ENCODE data around the gene LY6G5C. TPM values are rescaled to one million over a fixed set of nuclear protein-coding genes. Genes with fewer than 3 reads are reported as not detected.

Gene LY6G5C
- total RNA-seq, 1 donor from 2014 or later: 2.4 TPM

- no peaks in the 10 kb centered on the region for H3K27me3 Mint-ChIP-seq (ENCODE audit: low read depth)
- H3K4me3 Mint-ChIP-seq (ENCODE audit: unreplicated experiment): no peak overlapping the region
- H3K9me3 Mint-ChIP-seq (ENCODE audit: low read depth): no peaks in the 10 kb centered on the region
- H3K27ac Mint-ChIP-seq (ENCODE audit: unreplicated experiment): no peak overlapping the region
- TF ChIP-seq, protein P1, sequence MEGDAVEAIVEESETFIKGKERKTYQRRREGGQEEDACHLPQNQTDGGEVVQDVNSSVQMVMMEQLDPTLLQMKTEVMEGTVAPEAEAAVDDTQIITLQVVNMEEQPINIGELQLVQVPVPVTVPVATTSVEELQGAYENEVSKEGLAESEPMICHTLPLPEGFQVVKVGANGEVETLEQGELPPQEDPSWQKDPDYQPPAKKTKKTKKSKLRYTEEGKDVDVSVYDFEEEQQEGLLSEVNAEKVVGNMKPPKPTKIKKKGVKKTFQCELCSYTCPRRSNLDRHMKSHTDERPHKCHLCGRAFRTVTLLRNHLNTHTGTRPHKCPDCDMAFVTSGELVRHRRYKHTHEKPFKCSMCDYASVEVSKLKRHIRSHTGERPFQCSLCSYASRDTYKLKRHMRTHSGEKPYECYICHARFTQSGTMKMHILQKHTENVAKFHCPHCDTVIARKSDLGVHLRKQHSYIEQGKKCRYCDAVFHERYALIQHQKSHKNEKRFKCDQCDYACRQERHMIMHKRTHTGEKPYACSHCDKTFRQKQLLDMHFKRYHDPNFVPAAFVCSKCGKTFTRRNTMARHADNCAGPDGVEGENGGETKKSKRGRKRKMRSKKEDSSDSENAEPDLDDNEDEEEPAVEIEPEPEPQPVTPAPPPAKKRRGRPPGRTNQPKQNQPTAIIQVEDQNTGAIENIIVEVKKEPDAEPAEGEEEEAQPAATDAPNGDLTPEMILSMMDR (IDR thresholded peaks at IDR 0.05): no peak
- no peak for DNase-seq (ENCODE audit: low spot score)
- H3K36me3 Mint-ChIP-seq (ENCODE audit: low read depth): peaks cover 27% of the 10 kb centered on the region
- H3K4me1 Mint-ChIP-seq (ENCODE audit: low read depth): no peaks in the 10 kb centered on the region
These were observed 10.8 kb upstream of the LY6G5C start for GRCh38 chr6:31691564-31692108.

GRCh38 chr6:31691078-31691463 is 10.2 kb upstream of the LY6G5C start:
- H3K27ac Mint-ChIP-seq (ENCODE audit: unreplicated experiment): no peak overlapping the region
- no peaks in the 10 kb centered on the region for H3K27me3 Mint-ChIP-seq (ENCODE audit: low read depth)
- H3K4me1 Mint-ChIP-seq (ENCODE audit: low read depth): no peaks in the 10 kb centered on the region
- no peaks in the 10 kb centered on the region for H3K9me3 Mint-ChIP-seq (ENCODE audit: low read depth)
- H3K36me3 Mint-ChIP-seq (ENCODE audit: low read depth): peaks cover 28% of the 10 kb centered on the region
- TF ChIP-seq, protein P1 (IDR thresholded peaks at IDR 0.05): no peak
- H3K4me3 Mint-ChIP-seq (ENCODE audit: unreplicated experiment): no peak overlapping the region
- no peak for DNase-seq (ENCODE audit: low spot score)

- TF ChIP-seq, protein P1 (IDR thresholded peaks at IDR 0.05): no peak
- peaks cover 31% of the 10 kb centered on the region for H3K36me3 Mint-ChIP-seq (ENCODE audit: low read depth)
- H3K4me1 Mint-ChIP-seq (ENCODE audit: low read depth): no peaks in the 10 kb centered on the region
- H3K9me3 Mint-ChIP-seq (ENCODE audit: low read depth): no peaks in the 10 kb centered on the region
- no peak overlapping the region for H3K27ac Mint-ChIP-seq (ENCODE audit: unreplicated experiment)
- no peaks in the 10 kb centered on the region for H3K27me3 Mint-ChIP-seq (ENCODE audit: low read depth)
- DNase-seq (ENCODE audit: low spot score): no peak
- H3K4me3 Mint-ChIP-seq (ENCODE audit: unreplicated experiment): no peak overlapping the region
These were observed 9.6 kb upstream of the LY6G5C start for GRCh38 chr6:31690231-31691077.

DNA sequence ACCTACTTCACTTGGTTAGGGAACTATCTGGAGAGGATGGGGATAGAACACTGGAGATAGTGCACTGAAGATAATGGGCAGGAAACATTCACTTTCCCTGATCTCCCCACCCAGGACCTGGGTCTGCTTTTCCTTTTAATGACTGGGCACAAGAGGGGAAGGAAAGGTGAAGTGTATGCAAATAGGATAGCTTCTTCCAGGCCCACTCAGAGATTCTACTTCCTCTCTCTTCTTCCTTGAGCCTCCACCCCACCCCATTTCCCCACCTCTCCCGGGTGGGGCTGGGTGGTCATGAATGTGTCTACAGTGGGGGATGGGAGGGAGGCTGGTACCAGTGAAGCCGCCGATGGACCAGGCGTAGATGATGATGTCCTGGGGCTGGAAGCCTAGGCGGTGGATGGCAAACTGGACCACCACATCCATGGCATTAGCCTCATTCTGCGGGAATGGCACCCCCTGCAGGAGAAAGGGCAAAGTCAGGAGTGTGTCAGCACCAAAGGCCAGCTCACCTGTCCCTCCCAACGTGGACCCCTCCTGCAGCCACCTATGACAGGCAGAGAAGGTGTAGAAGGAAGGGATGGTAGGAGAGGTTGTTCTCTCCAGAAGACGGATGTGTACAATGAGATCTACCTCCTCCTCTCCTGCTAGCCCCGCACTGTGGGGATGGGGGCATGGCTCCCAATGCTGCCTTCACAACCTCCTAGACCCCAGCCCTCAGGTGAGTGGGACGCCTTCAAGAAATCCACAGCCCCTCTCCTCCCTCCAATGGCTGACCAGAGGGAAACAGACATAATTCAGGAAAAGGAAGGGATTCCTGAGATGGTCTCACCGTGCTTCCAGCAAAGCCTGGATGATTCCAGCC is 8.6 kb upstream of the LY6G5C start:
- H3K36me3 Mint-ChIP-seq (ENCODE audit: low read depth): peaks cover 29% of the 10 kb centered on the region
- H3K27ac Mint-ChIP-seq (ENCODE audit: unreplicated experiment): no peak overlapping the region
- no peaks in the 10 kb centered on the region for H3K9me3 Mint-ChIP-seq (ENCODE audit: low read depth)
- H3K27me3 Mint-ChIP-seq (ENCODE audit: low read depth): no peaks in the 10 kb centered on the region
- no peak for DNase-seq (ENCODE audit: low spot score)
- no peaks in the 10 kb centered on the region for H3K4me1 Mint-ChIP-seq (ENCODE audit: low read depth)
- TF ChIP-seq, protein P1 (IDR thresholded peaks at IDR 0.05): peak; percentile 67
- H3K4me3 Mint-ChIP-seq (ENCODE audit: unreplicated experiment): no peak overlapping the region

All from chondrocyte (in vitro differentiated cells).